Fibroblast of lung (primary cell): ENCODE measurements around the gene POGLUT2. TPM values are rescaled to one million over a fixed set of nuclear protein-coding genes. Genes with fewer than 3 reads are reported as not detected.

Experiments used
- DNase-seq, 2 donors: peaks; one replicate each; pipeline versions ENCODE4 v3.0.0 to v3.0.0-alpha.2; 2010; ENCODE audit warnings: low read depth in 2 of 2
- H2AFZ ChIP-seq: 2 replicates; pipeline ENCODE4 v1.5.1; 2012; ENCODE audit warnings: low read length, control low read depth, inconsistent platforms
- H3K27ac ChIP-seq: 2 replicates; pipeline ENCODE4 v1.5.1; 2011; ENCODE audit warnings: low read length, control low read depth; ENCODE audit not compliant: insufficient read depth
- H3K27me3 ChIP-seq: 2 replicates; pipeline ENCODE4 v1.5.1; 2011; ENCODE audit warnings: mild to moderate bottlenecking, low read length; ENCODE audit not compliant: control insufficient read depth, insufficient read depth
- H3K36me3 ChIP-seq: 2 replicates; pipeline ENCODE4 v1.5.1; 2011; ENCODE audit warnings: low read length; ENCODE audit not compliant: control insufficient read depth, insufficient read depth
- H3K4me1 ChIP-seq: 2 replicates; pipeline ENCODE4 v1.5.1; 2011; ENCODE audit warnings: low read length; ENCODE audit not compliant: control insufficient read depth, insufficient read depth; ENCODE audit errors: extremely low read depth
- H3K4me2 ChIP-seq: 2 replicates; pipeline ENCODE4 v1.5.1; 2011; ENCODE audit warnings: low read length, control low read depth; ENCODE audit not compliant: insufficient read depth; ENCODE audit errors: extremely low read depth
- H3K4me3 ChIP-seq, 4 experiments: fragments of 200-600 bp in 1 of 4; sonication (generic) in 1 of 4; replicated peaks in 1 of 4; 2 replicates each; pipeline ENCODE4 v1.5.1; 2011 to 2016; ENCODE audit warnings: low read length in 4 of 4, low read depth in 3 of 4, mild to moderate bottlenecking in 3 of 4, control low read depth in 2 of 4, inconsistent platforms in 1 of 4, mixed read lengths in 1 of 4; ENCODE audit not compliant: insufficient read depth in 1 of 4; ENCODE audit errors: control extremely low read depth in 1 of 4
- H3K79me2 ChIP-seq: 2 replicates; pipeline ENCODE4 v1.5.1; 2012; ENCODE audit warnings: mild to moderate bottlenecking, low read length, inconsistent platforms; ENCODE audit not compliant: control insufficient read depth, insufficient read depth
- H3K9ac ChIP-seq: 2 replicates; pipeline ENCODE4 v1.5.1; 2011; ENCODE audit warnings: mild to moderate bottlenecking, low read length, control low read depth; ENCODE audit not compliant: insufficient read depth
- H3K9me3 ChIP-seq: 2 replicates; pipeline ENCODE4 v1.5.1; 2012; ENCODE audit warnings: low read depth, low read length; ENCODE audit not compliant: control insufficient read depth, insufficient read depth
- H4K20me1 ChIP-seq: 2 replicates; pipeline ENCODE4 v1.5.1; 2011; ENCODE audit warnings: low read length; ENCODE audit not compliant: control insufficient read depth, insufficient read depth; ENCODE audit errors: extremely low read depth
- EZH2 ChIP-seq: IDR thresholded peaks from 2 replicates; pipeline ENCODE4 v1.5.1; 2012; ENCODE audit warnings: low read length, control low read depth, mild to moderate bottlenecking; ENCODE audit errors: missing control alignments
- polyA plus RNA-seq, 2 donors: library from polyadenylated mRNA; depleted of rRNA in 1 of 2; stranded (reverse) in 1 of 2; unstranded in 1 of 2; fragments of >200 nt; gene quantifications; 2 replicates each; pipeline ENCODE4 v1.2.1, GENCODE V29; 2011 to 2012; ENCODE audit warnings: missing spikeins in 1 of 2
- total RNA-seq: library from RNA; depleted of rRNA; stranded (reverse); fragments of >200 nt; gene quantifications from 2 replicates; pipeline ENCODE4 v1.2.1, GENCODE V29; 2014
- TF ChIP-seq, protein P1 (sequence below), 2 donors: IDR thresholded peaks in 1 of 2; conservative IDR thresholded peaks in 1 of 2; 1 replicate in 1 of 2; 2 replicates in 1 of 2; pipeline ENCODE4 v1.5.1; 2011 to 2012; ENCODE audit warnings: low read length in 2 of 2, control low read depth in 1 of 2, inconsistent platforms in 1 of 2, low read depth in 1 of 2, mild to moderate bottlenecking in 1 of 2

Gene POGLUT2
- total and polyA plus RNA-seq, 2 donors (not counting 1 experiment from before 2014, with no cell fraction given) = 11.7 to 18.1 TPM

DNA sequence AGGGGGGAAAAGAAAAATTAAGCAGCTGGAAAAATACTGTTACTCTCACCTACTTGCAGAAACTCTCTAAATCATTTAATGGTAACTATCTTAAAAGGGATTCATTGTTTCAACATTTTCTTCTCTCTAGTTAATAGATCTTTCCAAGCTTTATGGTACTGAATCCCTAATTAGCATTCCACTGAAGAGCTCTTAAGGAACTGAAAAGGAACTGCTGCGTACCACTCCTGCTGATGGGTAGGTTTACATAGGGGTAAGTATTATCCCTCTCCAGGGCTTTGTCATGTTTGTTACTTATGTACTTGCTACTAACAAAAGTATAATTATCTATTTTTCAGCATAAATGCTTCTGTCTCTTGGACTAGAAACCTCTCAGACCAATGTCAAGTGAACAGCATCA lies 37.7 kb downstream of the POGLUT2 start:
- no peak for DNase-seq
- no peak overlapping the region for H3K4me3 ChIP-seq
- no peaks in the 10 kb centered on the region for H3K4me1 ChIP-seq
- no peak overlapping the region for H3K4me2 ChIP-seq
- TF ChIP-seq, protein P1, sequence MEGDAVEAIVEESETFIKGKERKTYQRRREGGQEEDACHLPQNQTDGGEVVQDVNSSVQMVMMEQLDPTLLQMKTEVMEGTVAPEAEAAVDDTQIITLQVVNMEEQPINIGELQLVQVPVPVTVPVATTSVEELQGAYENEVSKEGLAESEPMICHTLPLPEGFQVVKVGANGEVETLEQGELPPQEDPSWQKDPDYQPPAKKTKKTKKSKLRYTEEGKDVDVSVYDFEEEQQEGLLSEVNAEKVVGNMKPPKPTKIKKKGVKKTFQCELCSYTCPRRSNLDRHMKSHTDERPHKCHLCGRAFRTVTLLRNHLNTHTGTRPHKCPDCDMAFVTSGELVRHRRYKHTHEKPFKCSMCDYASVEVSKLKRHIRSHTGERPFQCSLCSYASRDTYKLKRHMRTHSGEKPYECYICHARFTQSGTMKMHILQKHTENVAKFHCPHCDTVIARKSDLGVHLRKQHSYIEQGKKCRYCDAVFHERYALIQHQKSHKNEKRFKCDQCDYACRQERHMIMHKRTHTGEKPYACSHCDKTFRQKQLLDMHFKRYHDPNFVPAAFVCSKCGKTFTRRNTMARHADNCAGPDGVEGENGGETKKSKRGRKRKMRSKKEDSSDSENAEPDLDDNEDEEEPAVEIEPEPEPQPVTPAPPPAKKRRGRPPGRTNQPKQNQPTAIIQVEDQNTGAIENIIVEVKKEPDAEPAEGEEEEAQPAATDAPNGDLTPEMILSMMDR (conservative IDR thresholded peaks at IDR 0.05 in 1 of 2, IDR thresholded peaks at IDR 0.05 in 1 of 2; ENCODE audit: low read depth in 1 of 2, low read length in 2 of 2) = no peak
- no peak for TF ChIP-seq EZH2
- no peaks in the 10 kb centered on the region for H4K20me1 ChIP-seq
- H3K27me3 ChIP-seq = no peaks in the 10 kb centered on the region
- no peaks in the 10 kb centered on the region for H3K9me3 ChIP-seq
- H3K27ac ChIP-seq = no peak overlapping the region
- H3K9ac ChIP-seq = no peak overlapping the region
- H2AFZ ChIP-seq = no peak overlapping the region
- H3K79me2 ChIP-seq = no peaks in the 10 kb centered on the region
- H3K36me3 ChIP-seq = no peaks in the 10 kb centered on the region

DNA sequence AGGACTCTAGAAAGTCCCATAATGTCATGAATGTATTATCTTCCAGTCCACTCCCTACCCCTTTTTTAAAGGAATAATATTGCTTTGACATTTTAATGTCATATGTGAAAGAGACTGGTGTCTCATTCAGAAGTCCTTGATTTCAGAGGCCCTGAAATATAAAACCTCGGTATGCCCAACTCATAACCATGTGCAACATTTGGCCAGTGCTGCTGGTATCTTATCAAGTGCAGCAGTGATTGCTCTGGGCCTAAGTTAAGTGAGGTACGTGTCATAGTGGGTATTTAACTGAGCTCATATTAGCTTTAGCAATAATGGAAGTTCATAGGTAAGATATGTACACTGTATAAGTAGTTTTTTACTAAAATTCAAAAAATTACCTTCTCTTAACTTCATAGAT lies 39.9 kb downstream of the POGLUT2 start:
- no peaks in the 10 kb centered on the region for H3K27me3 ChIP-seq
- no peak overlapping the region for H2AFZ ChIP-seq
- H3K9me3 ChIP-seq = no peaks in the 10 kb centered on the region
- H3K9ac ChIP-seq = no peak overlapping the region
- no peak for DNase-seq
- no peaks in the 10 kb centered on the region for H3K4me1 ChIP-seq
- TF ChIP-seq EZH2 = no peak
- TF ChIP-seq, protein P1 (conservative IDR thresholded peaks at IDR 0.05 in 1 of 2, IDR thresholded peaks at IDR 0.05 in 1 of 2; ENCODE audit: low read depth in 1 of 2, low read length in 2 of 2) = no peak
- H3K4me3 ChIP-seq = no peak overlapping the region
- H4K20me1 ChIP-seq = no peaks in the 10 kb centered on the region
- no peaks in the 10 kb centered on the region for H3K79me2 ChIP-seq
- no peaks in the 10 kb centered on the region for H3K36me3 ChIP-seq
- no peak overlapping the region for H3K4me2 ChIP-seq
- H3K27ac ChIP-seq = no peak overlapping the region

DNA sequence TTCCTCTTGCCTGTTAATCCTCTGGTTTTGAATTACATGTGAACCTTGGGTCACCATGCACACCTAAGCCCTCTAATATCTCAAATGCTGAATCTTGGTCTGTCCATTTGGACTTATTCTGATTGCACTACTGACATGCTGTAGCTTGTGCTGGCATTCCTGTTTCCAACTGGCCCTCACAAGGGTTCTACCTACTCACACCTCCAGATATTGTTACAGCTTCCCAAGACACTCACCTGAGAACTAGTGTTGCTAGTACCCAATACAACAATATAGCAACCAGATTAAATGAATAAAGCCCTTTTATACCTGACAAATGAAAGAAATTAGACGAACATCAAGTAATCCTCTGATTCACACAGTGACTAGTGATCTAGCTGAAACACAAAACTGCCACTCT lies 41.8 kb downstream of the POGLUT2 start:
- H3K36me3 ChIP-seq = no peaks in the 10 kb centered on the region
- H3K4me1 ChIP-seq = no peaks in the 10 kb centered on the region
- DNase-seq = no peak
- H3K79me2 ChIP-seq = no peaks in the 10 kb centered on the region
- no peak overlapping the region for H3K4me3 ChIP-seq
- no peak overlapping the region for H3K27ac ChIP-seq
- H2AFZ ChIP-seq = no peak overlapping the region
- H3K9me3 ChIP-seq = no peaks in the 10 kb centered on the region
- no peak overlapping the region for H3K9ac ChIP-seq
- H3K27me3 ChIP-seq = no peaks in the 10 kb centered on the region
- no peaks in the 10 kb centered on the region for H4K20me1 ChIP-seq
- no peak for TF ChIP-seq EZH2
- TF ChIP-seq, protein P1 (conservative IDR thresholded peaks at IDR 0.05 in 1 of 2, IDR thresholded peaks at IDR 0.05 in 1 of 2; ENCODE audit: low read depth in 1 of 2, low read length in 2 of 2) = no peak
- H3K4me2 ChIP-seq = no peak overlapping the region
